Liver (tissue), 3 donors: Measurements from ENCODE around the gene ANXA6.

Source experiments
- CTCF ChIP-seq: fragments of 150-350 bp; IDR thresholded peaks from 2 replicates; pipeline ENCODE4 v1.5.1; 2017; ENCODE audit warnings: improper control_type of control experiment, low read depth, low read length; ENCODE audit not compliant: missing input control
- HNF4G ChIP-seq: IDR thresholded peaks from 2 replicates; pipeline ENCODE4 v1.6.1; 2016; ENCODE audit warnings: antibody characterized with exemption
- MAX ChIP-seq: IDR thresholded peaks from 2 replicates; pipeline ENCODE4 v1.6.1; 2016; ENCODE audit warnings: antibody characterized with exemption
- RAD21 ChIP-seq, 2 donors: IDR thresholded peaks; 2 replicates each; pipeline ENCODE4 v1.6.1; 2016; ENCODE audit warnings: antibody characterized with exemption in 2 of 2, mild to moderate bottlenecking in 2 of 2
- TAF1 ChIP-seq: conservative IDR thresholded peaks from 2 replicates; pipeline ENCODE4 v1.6.1; 2016; ENCODE audit warnings: antibody characterized with exemption, mild to moderate bottlenecking
- donor health status: healthy.
- donor health status: healthy.

- no peak for TF ChIP-seq HNF4G
- TF ChIP-seq CTCF: no peak
- no peak for TF ChIP-seq MAX
- no peak for TF ChIP-seq TAF1
- TF ChIP-seq RAD21 (IDR thresholded peaks at IDR 0.05): no peak
Observed at GRCh38 chr5:151076616-151077015, 81.0 kb downstream of the ANXA6 start.
